ENCODE data around the gene PRLR. TPM values are rescaled to one million over a fixed set of nuclear protein-coding genes. Genes with fewer than 3 reads are reported as not detected.
"Not testable (repeated sequence)": the region's sequence is repeated elsewhere in the genome, so short reads cannot be mapped to it uniquely, and the experiment has no call there.

The PRLR gene
- total RNA-seq, 2 experiments from 2014 or later = 0.02 TPM; not detected in 1

DNA sequence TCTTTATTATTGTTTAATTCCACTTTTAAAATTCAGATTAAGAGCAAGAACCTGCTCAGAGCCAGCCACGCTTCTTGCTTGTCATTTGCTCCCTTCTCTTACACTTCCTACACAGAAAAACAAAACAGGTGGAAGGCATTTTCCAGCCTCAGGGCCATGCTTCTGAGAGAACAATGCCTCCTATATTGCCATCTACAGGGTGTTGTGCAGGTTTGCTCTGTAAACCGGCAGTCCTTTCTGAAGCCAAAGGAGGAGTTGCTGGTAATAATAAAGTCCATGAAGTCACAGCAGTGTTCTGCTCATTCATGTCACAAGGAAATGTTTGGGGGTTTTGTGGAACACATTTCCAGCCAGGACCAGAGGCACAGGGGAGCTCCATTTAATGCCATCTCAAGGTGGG, 16.1 kb upstream of the PRLR start:
- Mint-ChIP-seq H3K27me3 (peaks cover 12% of the 10 kb centered on the region), H3K9me3 (ENCODE audit: low read depth) (no peaks in the 10 kb centered on the region), H3K4me3 (no peak overlapping the region), H3K4me1 (peaks cover 8% of the 10 kb centered on the region), H3K36me3 (ENCODE audit: low read depth) (no peaks in the 10 kb centered on the region), H3K27ac (no peak overlapping the region)
- ATAC-seq = no peak
- CTCF ChIA-PET = no interaction called here
- no peak for DNase-seq
- POLR2A ChIA-PET = no interaction called here
- intact Hi-C loops (cut with DNase I, micrococcal nuclease) = no loop called here

DNA sequence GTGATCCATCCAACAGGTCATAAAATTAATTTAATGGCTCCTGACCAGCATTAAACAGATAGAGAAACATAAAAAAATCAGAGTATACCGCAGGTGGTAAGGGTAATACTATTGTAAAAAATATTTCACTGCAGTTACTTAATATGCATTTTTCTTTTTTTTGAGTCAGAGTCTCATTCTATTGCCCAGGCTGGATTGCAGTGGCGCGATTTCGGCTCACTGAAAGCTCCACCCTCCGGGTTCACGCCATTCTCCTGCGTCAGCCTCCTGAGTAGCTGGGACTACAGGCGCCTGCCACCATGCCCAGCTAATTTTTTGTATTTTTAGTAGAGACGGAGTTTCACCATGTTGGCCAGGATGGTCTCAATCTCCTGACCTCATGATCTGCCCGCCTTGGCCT, 15.1 kb upstream of the PRLR start:
- intact Hi-C loops (cut with DNase I, micrococcal nuclease); DNase-seq; H3K36me3 Mint-ChIP-seq (ENCODE audit: low read depth); H3K9me3 Mint-ChIP-seq (ENCODE audit: low read depth); POLR2A ChIA-PET; H3K4me1 Mint-ChIP-seq; H3K27ac Mint-ChIP-seq; H3K4me3 Mint-ChIP-seq; H3K27me3 Mint-ChIP-seq; ATAC-seq: not testable (repeated sequence)
- CTCF ChIA-PET = interaction anchor here (0.9 kb wide), 1 partner anchor 158 kb away, joined by 3 read pairs; no protein-coding TSS in a partner anchor

DNA sequence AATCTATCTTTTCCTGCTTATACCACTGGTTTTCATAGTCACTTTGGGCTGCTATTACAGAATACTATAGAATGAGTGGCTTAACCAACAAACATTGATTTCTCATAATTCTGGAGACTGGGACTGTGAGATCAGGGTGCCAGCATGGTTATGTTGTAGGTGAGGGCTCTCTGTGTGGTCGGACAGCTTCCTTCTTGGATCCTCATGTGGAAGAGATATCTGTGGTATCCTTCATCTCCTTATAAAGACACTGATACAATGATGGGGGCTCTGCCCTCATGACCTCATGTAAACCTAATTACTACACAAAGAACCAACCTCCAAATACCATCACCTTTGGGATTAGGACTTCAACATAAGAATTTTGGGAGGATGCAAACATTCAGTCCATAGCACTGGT, 13.9 kb upstream of the PRLR start:
- intact Hi-C loops (cut with DNase I, micrococcal nuclease) = no loop called here
- H3K27ac Mint-ChIP-seq = no peak overlapping the region
- ChIA-PET CTCF (no interaction called here), POLR2A (no interaction called here)
- no peak for ATAC-seq
- H3K27me3 Mint-ChIP-seq = peaks cover 9% of the 10 kb centered on the region
- peaks cover 6% of the 10 kb centered on the region for H3K4me1 Mint-ChIP-seq
- H3K9me3 Mint-ChIP-seq (ENCODE audit: low read depth) = no peaks in the 10 kb centered on the region
- DNase-seq = no peak
- no peaks in the 10 kb centered on the region for H3K36me3 Mint-ChIP-seq (ENCODE audit: low read depth)
- H3K4me3 Mint-ChIP-seq = no peak overlapping the region

DNA sequence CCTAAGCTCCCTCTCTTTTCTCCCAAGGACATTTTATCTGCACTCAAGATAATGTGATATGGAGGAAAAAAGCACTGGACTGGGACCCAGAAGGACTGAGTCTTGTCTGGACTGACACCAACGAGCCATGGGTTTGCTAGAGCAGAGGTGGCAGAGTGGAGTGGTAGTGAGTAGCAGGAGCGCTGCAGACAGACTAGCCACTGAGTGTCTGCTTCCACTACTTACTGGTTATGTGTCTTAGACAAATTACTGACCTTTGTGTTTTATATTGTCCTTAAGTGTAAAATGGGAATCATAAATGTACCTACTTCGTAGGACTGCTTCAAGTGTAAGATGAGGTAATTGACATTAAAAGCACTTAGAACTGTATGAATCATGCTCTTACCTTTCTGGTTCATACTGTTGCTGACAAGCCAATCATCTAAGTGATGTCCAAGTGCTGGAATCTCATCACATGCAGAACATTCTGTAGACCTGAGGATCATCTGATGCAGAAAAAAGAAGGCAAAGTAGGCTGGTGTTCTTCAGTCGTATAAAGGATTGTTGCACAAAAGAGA, 12.5 kb upstream of the PRLR start:
- Mint-ChIP-seq H3K36me3 (ENCODE audit: low read depth) (no peaks in the 10 kb centered on the region), H3K9me3 (ENCODE audit: low read depth) (no peaks in the 10 kb centered on the region), H3K27me3 (peaks cover 9% of the 10 kb centered on the region), H3K4me1 (peaks cover 5% of the 10 kb centered on the region), H3K4me3 (no peak overlapping the region), H3K27ac (no peak overlapping the region)
- intact Hi-C loops (cut with DNase I, micrococcal nuclease) = no loop called here
- ChIA-PET POLR2A (no interaction called here), CTCF (no interaction called here)
- no peak for DNase-seq
- no peak for ATAC-seq

DNA sequence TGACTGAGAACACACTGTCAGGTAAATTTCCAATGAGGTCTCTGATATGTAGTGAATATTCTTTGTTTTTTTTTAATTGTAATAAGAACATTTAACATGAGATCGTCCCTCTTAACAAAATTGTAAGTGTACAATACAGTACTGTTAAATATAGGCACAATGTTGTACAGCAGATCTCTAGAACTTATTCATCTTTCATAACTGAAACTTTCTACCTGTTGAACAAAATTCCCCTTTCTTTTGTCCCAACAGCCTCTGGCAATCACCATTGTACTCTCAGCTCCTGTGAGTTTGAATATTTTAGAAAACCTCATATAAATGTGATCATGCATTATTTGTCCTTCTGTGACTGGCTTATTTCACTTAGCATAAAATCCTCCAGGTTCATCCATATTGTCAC, 10.6 kb upstream of the PRLR start:
- no peaks in the 10 kb centered on the region for H3K36me3 Mint-ChIP-seq (ENCODE audit: low read depth)
- ATAC-seq (no peak), DNase-seq (no peak)
- POLR2A ChIA-PET = no interaction called here
- no peaks in the 10 kb centered on the region for H3K4me1 Mint-ChIP-seq
- H3K27me3 Mint-ChIP-seq = peaks cover 9% of the 10 kb centered on the region
- intact Hi-C loops (cut with DNase I, micrococcal nuclease) = no loop called here
- CTCF ChIA-PET = no interaction called here
- H3K9me3 Mint-ChIP-seq (ENCODE audit: low read depth) = no peaks in the 10 kb centered on the region
- H3K4me3 Mint-ChIP-seq = no peak overlapping the region
- H3K27ac Mint-ChIP-seq = no peak overlapping the region

DNA sequence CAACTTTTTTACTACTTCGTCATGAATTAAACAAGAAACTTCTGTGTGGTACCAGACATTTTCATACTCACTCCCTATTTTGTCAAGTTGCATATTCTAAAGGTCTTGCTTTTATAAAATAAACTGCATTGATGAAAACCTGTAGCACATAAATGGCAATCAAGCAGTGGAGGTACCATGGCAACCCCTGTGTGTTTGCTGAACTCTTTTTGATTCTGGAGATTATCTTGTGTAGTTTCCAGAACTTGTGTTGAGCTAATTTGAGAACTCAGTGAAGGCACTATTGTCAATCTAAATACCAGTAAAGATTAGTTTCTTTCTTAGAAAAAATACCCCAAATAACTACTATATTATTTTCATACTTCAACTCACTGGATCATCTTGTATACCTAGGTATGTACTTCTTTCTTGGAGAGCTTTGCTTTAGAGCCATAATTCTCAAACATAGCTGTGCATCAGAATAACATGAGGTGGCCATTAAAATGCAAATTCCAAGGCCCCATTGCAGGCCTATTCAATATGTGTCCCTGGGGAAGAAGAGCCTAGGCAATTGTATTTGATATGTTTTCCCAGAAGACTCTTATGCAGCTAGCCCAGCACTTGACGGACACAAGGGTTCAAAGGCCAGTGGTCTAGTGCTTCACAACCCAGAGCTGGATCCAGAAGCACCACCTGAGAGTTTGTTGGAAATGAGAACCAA, 9.8 kb upstream of the PRLR start:
- Mint-ChIP-seq H3K27ac (no peak overlapping the region), H3K9me3 (ENCODE audit: low read depth) (no peaks in the 10 kb centered on the region), H3K27me3 (peaks cover 7% of the 10 kb centered on the region), H3K4me1 (no peaks in the 10 kb centered on the region), H3K4me3 (no peak overlapping the region), H3K36me3 (ENCODE audit: low read depth) (no peaks in the 10 kb centered on the region)
- ChIA-PET CTCF (interaction anchor here (1.0 kb wide), 1 partner anchor 41 kb away, joined by 4 read pairs; no protein-coding TSS in a partner anchor), POLR2A (no interaction called here)
- DNase-seq (no peak), ATAC-seq (no peak)
- intact Hi-C loops (cut with DNase I, micrococcal nuclease) = no loop called here

DNA sequence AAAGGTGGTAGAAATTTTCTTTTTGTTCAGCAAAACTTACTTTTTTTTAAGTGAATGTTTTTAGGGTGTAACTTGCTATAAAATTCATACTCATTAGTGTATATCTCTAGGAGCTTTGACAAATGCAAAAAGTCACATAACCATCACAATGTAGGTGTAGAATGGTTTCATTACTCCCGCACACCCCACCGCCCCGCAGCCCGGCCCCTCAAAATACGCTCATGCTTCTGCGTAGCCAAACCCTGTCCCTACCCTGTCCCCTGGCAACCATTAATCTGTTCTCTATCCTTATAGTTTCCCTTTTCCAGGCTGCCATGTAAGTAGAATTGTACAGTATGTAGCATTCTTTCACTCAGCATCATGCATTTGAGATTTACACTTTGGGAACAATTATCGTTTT, 9.2 kb upstream of the PRLR start:
- CTCF ChIA-PET = interaction anchor here (1.0 kb wide), 1 partner anchor 40 kb away, joined by 4 read pairs; no protein-coding TSS in a partner anchor
- POLR2A ChIA-PET = no interaction called here
- Mint-ChIP-seq H3K27me3 (peaks cover 5% of the 10 kb centered on the region), H3K9me3 (ENCODE audit: low read depth) (no peaks in the 10 kb centered on the region), H3K27ac (no peak overlapping the region), H3K4me3 (no peak overlapping the region), H3K36me3 (ENCODE audit: low read depth) (no peaks in the 10 kb centered on the region), H3K4me1 (no peaks in the 10 kb centered on the region)
- no peak for ATAC-seq
- DNase-seq = no peak
- intact Hi-C loops (cut with DNase I, micrococcal nuclease) = no loop called here

DNA sequence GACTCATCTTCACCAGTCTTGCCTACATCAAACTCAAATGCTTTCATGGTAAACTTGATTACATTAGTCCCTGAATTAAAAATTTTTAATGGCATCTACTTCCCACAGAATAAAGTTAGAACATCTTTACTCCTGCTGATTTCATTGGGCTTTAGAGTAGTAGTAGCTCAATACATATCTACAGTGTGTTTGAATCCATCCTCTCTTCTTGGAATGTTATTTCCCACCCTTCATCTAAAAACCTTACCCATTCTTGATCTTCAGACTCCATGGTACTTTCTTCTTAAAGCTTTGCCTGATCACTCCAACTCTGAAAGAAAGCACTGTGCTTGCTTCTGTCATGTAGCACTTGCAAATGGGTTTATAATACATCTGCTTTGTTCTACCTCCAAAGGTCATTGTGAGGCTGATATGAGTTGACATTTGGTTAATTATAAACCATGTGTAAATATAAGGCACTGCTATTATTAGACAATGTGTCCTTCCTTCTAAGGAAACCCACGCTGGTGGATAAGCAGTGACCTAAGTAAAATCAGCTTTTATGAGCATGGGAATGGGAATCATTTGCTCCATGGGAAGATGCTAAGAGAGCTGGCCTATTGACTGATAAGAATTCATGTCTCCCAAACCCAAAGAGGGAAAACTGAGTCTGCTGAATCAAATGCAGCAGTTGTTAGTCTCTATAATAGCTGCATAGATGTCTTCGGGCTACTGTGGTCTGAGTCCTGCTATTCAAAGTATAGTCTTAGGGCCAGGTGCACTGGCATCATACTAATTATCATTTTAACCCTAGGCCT, 7.5 kb upstream of the PRLR start:
- ChIA-PET CTCF (no interaction called here), POLR2A (no interaction called here)
- Mint-ChIP-seq H3K9me3 (ENCODE audit: low read depth) (no peaks in the 10 kb centered on the region), H3K27me3 (peaks cover 1% of the 10 kb centered on the region), H3K27ac (no peak overlapping the region), H3K4me3 (no peak overlapping the region), H3K4me1 (no peaks in the 10 kb centered on the region), H3K36me3 (ENCODE audit: low read depth) (no peaks in the 10 kb centered on the region)
- intact Hi-C loops (cut with DNase I, micrococcal nuclease) = no loop called here
- DNase-seq (no peak), ATAC-seq (no peak)

DNA sequence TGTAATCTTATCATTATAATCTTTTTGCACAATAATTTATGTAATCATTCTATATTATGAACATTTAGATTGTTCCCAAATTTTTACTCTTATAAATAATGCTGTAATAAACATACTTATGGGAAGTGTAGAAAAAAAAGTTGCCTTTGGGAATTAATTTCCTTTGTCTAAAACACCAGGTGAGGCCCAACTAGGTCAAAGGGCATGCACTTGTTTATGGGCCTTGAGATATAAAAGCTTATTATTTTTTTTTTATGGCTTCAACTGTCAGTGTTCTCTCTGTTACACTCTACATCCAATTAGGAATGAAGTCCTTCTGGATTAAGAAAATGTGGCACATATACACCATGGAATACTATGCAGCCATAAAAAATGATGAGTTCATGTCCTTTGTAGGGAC, 6.5 kb upstream of the PRLR start:
- no peaks in the 10 kb centered on the region for H3K9me3 Mint-ChIP-seq (ENCODE audit: low read depth)
- H3K27me3 Mint-ChIP-seq = peaks cover 10% of the 10 kb centered on the region
- intact Hi-C loops (cut with DNase I, micrococcal nuclease) = no loop called here
- DNase-seq (no peak), ATAC-seq (no peak)
- H3K4me1 Mint-ChIP-seq = no peaks in the 10 kb centered on the region
- no peak overlapping the region for H3K4me3 Mint-ChIP-seq
- ChIA-PET POLR2A (no interaction called here), CTCF (no interaction called here)
- no peak overlapping the region for H3K27ac Mint-ChIP-seq
- H3K36me3 Mint-ChIP-seq (ENCODE audit: low read depth) = no peaks in the 10 kb centered on the region

DNA sequence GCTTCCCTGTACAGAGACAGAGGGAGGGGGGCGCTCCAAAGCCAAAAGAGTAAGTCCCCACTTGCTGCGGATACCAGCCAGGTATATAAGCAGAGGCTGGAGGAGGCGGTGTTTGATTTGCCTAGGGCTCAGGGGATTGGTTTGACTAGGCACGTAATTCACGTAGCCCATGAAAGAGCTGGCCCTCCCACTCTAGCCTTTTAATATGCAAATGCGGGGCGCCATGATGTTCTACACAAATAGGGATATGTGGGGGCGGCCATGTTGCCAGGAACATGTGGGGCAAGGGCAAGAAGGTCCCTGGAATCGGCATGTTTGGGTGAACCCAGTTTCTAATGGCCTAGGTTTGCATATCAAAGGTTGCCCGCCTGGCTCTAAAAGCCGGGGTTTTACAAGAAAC, 3.3 kb upstream of the PRLR start:
- intact Hi-C loops (cut with DNase I, micrococcal nuclease) = no loop called here
- ATAC-seq (no peak), DNase-seq (no peak)
- ChIA-PET POLR2A (no interaction called here), CTCF (interaction anchor here (0.7 kb wide), 1 partner anchor 769 kb away, joined by 5 read pairs; no protein-coding TSS in a partner anchor)
- H3K36me3 Mint-ChIP-seq (ENCODE audit: low read depth) = no peaks in the 10 kb centered on the region
- no peak overlapping the region for H3K27ac Mint-ChIP-seq
- H3K4me3 Mint-ChIP-seq = no peak overlapping the region
- no peaks in the 10 kb centered on the region for H3K9me3 Mint-ChIP-seq (ENCODE audit: low read depth)
- peaks cover 6% of the 10 kb centered on the region for H3K4me1 Mint-ChIP-seq
- H3K27me3 Mint-ChIP-seq = peaks cover 32% of the 10 kb centered on the region

DNA sequence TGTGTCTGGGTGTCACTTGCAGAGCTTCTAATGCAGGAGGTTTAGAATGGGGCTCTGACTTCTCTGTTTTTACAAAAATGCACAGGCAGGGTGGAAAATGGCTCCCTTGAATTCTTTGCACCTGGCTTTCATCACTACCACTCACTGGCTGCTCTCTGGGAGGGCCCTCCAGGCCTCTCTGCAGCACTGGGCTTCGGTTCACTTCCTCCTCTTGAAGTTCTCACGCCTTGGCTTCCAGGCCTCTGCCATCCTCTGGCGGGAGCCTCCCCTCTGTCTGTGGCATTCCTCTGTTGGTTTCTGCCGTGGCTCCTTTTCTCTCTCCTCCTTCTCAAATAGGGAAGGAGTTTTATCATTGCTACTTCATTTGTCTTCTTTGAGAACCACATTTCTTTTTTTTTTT, 2.8 kb upstream of the PRLR start:
- POLR2A ChIA-PET = no interaction called here
- H3K9me3 Mint-ChIP-seq (ENCODE audit: low read depth) = no peaks in the 10 kb centered on the region
- no peak overlapping the region for H3K27ac Mint-ChIP-seq
- peaks cover 34% of the 10 kb centered on the region for H3K27me3 Mint-ChIP-seq
- ATAC-seq = no peak
- intact Hi-C loops (cut with DNase I, micrococcal nuclease) = no loop called here
- CTCF ChIA-PET = interaction anchor here (0.6 to 0.9 kb wide), 3 partner anchors 39 to 769 kb away, joined by 3 to 5 read pairs (median 3); no protein-coding TSS in a partner anchor
- H3K4me3 Mint-ChIP-seq = no peak overlapping the region
- H3K4me1 Mint-ChIP-seq = peaks cover 6% of the 10 kb centered on the region
- DNase-seq = no peak
- H3K36me3 Mint-ChIP-seq (ENCODE audit: low read depth) = no peaks in the 10 kb centered on the region

DNA sequence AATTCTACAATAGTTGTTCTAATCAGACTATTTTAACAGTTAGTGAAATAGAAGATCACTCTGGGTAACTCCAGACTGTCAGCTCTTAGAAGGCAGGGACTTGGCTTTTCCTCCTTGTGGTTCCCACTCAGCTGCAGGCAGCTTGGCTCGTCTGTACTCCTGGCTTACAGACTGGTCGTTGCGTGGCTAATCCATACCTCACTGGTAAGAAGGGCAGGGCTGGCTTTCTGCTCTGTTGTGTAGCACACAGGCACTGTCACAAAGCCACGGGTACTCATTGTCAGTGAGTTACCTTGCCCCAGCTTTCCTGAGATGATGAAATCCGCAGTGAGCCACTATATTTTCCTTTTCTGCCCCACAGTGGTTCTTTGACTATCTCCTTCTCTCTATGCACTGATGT, 1.8 kb upstream of the PRLR start:
- no peak overlapping the region for H3K4me3 Mint-ChIP-seq
- POLR2A ChIA-PET = no interaction called here
- intact Hi-C loops (cut with DNase I, micrococcal nuclease) = no loop called here
- no peaks in the 10 kb centered on the region for H3K9me3 Mint-ChIP-seq (ENCODE audit: low read depth)
- no peak for ATAC-seq
- peaks cover 6% of the 10 kb centered on the region for H3K4me1 Mint-ChIP-seq
- CTCF ChIA-PET = interaction anchor here (0.7 to 0.9 kb wide), 2 partner anchors 694 to 836 kb away, joined by 3 read pairs; no protein-coding TSS in a partner anchor
- H3K27ac Mint-ChIP-seq = no peak overlapping the region
- peaks cover 41% of the 10 kb centered on the region for H3K27me3 Mint-ChIP-seq
- DNase-seq = no peak
- H3K36me3 Mint-ChIP-seq (ENCODE audit: low read depth) = no peaks in the 10 kb centered on the region

Data from activated CD4-positive, alpha-beta T cell treated with anti-CD3 and anti-CD28 coated beads for 36 hours (primary cell).